DOHH2 (cell line): ENCODE results near the gene SLC2A4RG.

Experiments
- H3F3A ChIP-seq: fragments of 200-600 bp; sonication (generic), shearing (Covaris generic); 2 replicates; pipeline ENCODE4 v1.6.0; 2016; ENCODE audit warnings: antibody characterized with exemption, mild to moderate bottlenecking; ENCODE audit not compliant: control insufficient read depth, insufficient read depth
- H3K27ac ChIP-seq: fragments of 200-600 bp; sonication (generic); 2 replicates; pipeline ENCODE4 v1.5.1; 2014; ENCODE audit warnings: low read depth, mild to moderate bottlenecking, low read length, moderate library complexity
- H3K27me3 ChIP-seq: fragments of 200-600 bp; sonication (generic); 2 replicates; pipeline ENCODE4 v1.6.1; 2014; ENCODE audit warnings: mild to moderate bottlenecking, low read length, mixed read lengths; ENCODE audit not compliant: control insufficient read depth
- H3K36me3 ChIP-seq: fragments of 200-600 bp; sonication (generic); 2 replicates; pipeline ENCODE4 v1.6.1; 2014; ENCODE audit warnings: mild to moderate bottlenecking, low read length, moderate library complexity, mixed read lengths; ENCODE audit not compliant: control insufficient read depth
- H3K4me1 ChIP-seq: fragments of 200-600 bp; sonication (generic); 2 replicates; pipeline ENCODE4 v1.6.1; 2014; ENCODE audit warnings: mild to moderate bottlenecking, low read length, mixed read lengths; ENCODE audit not compliant: control insufficient read depth
- H3K4me2 ChIP-seq: fragments of 200-600 bp; sonication (generic); 2 replicates; pipeline ENCODE4 v1.6.0; 2014; ENCODE audit warnings: mild to moderate bottlenecking, low read length, moderate library complexity
- H3K4me3 ChIP-seq: fragments of 200-600 bp; sonication (generic); 2 replicates; pipeline ENCODE4 v1.5.1; 2014; ENCODE audit warnings: mild to moderate bottlenecking, low read length, mixed read lengths
- H3K79me2 ChIP-seq: fragments of 200-600 bp; sonication (generic); 2 replicates; pipeline ENCODE4 v1.6.1; 2014; ENCODE audit warnings: mild to moderate bottlenecking, low read length, mixed read lengths; ENCODE audit not compliant: control insufficient read depth
- H3K9me2 ChIP-seq: fragments of 200-600 bp; sonication (generic); replicated peaks from 2 replicates; pipeline ENCODE4 v1.6.1; 2014; ENCODE audit warnings: mild to moderate bottlenecking, low read length, mixed read lengths; ENCODE audit not compliant: control insufficient read depth
- H3K9me3 ChIP-seq: fragments of 200-600 bp; sonication (generic); 2 replicates; pipeline ENCODE4 v1.6.1; 2014; ENCODE audit warnings: antibody characterized with exemption, low read length, mixed read lengths; ENCODE audit not compliant: control insufficient read depth, insufficient read depth
- H4K20me1 ChIP-seq: fragments of 200-600 bp; sonication (generic); 2 replicates; pipeline ENCODE4 v1.6.0; 2014; ENCODE audit warnings: low read depth, mild to moderate bottlenecking, antibody characterized with exemption, low read length, moderate library complexity; ENCODE audit not compliant: control insufficient read depth, insufficient read depth
- EZH2phosphoT487 ChIP-seq: fragments of 200-600 bp; sonication (generic); IDR thresholded peaks from 2 replicates; pipeline ENCODE4 v1.6.1; 2017; ENCODE audit warnings: borderline replicate concordance, mild to moderate bottlenecking, antibody characterized with exemption, low read length, moderate library complexity, mixed read lengths
- TF ChIP-seq, protein P1 (sequence below): fragments of 200-600 bp; sonication (generic); IDR thresholded peaks from one replicate; pipeline ENCODE4 v1.5.1; 2014; ENCODE audit warnings: antibody characterized with exemption, mild to moderate bottlenecking, low read depth, low read length; ENCODE audit not compliant: poor library complexity, severe bottlenecking

Gene SLC2A4RG

DNA sequence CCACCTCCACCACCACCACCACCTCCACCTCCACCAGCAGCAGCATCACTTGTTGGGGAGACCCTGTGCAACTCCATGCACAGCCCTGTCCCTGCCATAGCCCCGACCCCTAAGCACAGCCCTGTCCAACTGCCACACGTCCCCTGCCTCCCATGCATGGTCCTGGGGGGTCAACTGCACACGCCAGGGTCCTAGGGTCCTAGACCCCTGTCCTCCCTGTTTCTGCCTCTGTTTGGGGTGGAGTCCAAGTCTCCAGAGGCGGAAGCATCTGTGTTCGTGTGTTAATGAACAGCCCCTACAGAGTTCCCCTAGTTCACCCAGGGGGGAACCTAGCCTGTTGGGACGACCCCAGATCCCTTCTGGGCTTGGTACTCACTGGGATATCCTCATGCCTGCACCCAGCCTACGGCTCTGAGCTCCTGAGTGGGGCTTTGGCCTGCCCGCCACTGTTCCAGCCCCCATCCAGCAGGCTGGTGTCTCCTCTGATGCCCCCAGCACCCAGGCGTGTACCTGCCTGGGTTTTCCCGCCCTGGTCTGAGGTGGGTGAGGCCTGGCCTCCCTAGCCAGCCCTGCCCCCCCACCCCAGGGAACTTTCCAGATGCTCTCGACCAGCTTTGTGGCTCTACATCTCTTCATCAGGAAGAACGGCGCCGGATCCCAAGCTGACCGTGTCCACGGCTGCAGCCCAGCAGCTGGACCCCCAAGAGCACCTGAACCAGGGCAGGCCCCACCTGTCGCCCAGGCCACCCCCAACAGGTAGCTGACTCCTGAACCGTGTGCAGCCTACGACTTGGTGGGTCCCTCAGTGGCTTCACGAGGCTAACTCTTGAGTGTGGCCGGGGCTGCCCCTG lies 45.6 kb upstream of the SLC2A4RG start:
- H3K27ac ChIP-seq, result no peak overlapping the region
- peaks cover 12% of the 10 kb centered on the region for H3K36me3 ChIP-seq
- no peaks in the 10 kb centered on the region for H3F3A ChIP-seq
- no peaks in the 10 kb centered on the region for H3K9me3 ChIP-seq
- no peaks in the 10 kb centered on the region for H3K79me2 ChIP-seq
- H3K4me1 ChIP-seq, result peaks cover 3% of the 10 kb centered on the region
- H3K9me2 ChIP-seq, result no peaks in the 10 kb centered on the region
- no peak for TF ChIP-seq EZH2phosphoT487
- TF ChIP-seq, protein P1, sequence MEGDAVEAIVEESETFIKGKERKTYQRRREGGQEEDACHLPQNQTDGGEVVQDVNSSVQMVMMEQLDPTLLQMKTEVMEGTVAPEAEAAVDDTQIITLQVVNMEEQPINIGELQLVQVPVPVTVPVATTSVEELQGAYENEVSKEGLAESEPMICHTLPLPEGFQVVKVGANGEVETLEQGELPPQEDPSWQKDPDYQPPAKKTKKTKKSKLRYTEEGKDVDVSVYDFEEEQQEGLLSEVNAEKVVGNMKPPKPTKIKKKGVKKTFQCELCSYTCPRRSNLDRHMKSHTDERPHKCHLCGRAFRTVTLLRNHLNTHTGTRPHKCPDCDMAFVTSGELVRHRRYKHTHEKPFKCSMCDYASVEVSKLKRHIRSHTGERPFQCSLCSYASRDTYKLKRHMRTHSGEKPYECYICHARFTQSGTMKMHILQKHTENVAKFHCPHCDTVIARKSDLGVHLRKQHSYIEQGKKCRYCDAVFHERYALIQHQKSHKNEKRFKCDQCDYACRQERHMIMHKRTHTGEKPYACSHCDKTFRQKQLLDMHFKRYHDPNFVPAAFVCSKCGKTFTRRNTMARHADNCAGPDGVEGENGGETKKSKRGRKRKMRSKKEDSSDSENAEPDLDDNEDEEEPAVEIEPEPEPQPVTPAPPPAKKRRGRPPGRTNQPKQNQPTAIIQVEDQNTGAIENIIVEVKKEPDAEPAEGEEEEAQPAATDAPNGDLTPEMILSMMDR, result no peak
- H3K4me3 ChIP-seq, result no peak overlapping the region
- no peaks in the 10 kb centered on the region for H4K20me1 ChIP-seq
- no peaks in the 10 kb centered on the region for H3K27me3 ChIP-seq
- no peak overlapping the region for H3K4me2 ChIP-seq

DNA sequence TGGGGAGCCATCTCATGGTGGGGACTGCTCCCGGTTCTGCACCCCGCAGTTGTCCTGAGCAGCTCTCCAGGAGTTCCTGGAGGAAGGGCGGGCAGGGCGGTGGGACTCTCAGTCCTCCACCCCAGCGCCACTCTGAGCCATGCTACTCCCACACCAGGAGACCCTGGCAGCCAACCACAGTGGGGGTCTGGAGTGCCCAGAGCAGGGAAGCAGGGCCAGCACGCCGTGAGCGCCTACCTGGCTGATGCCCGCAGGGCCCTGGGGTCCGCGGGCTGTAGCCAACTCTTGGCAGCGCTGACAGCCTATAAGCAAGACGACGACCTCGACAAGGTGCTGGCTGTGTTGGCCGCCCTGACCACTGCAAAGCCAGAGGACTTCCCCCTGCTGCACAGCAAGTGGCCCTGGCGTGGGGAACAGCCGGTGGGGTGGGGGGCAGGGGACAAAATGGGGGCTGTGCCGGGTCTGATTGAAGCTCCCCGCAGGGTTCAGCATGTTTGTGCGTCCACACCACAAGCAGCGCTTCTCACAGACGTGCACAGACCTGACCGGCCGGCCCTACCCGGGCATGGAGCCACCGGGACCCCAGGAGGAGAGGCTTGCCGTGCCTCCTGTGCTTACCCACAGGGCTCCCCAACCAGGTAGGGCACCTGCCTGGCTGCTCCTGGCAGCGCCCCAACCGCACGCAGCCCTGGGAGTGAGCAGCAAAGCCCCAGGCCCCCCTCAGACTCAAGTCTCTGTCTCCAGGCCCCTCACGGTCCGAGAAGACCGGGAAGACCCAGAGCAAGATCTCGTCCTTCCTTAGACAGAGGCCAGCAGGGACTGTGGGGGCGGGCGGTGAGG lies 44.8 kb upstream of the SLC2A4RG start:
- Histone ChIP-seq H4K20me1 (no peaks in the 10 kb centered on the region), H3K4me2 (no peak overlapping the region), H3K4me1 (peaks cover 9% of the 10 kb centered on the region), H3K9me2 (no peaks in the 10 kb centered on the region), H3K9me3 (no peaks in the 10 kb centered on the region), H3K27me3 (no peaks in the 10 kb centered on the region), H3K27ac (no peak overlapping the region), H3F3A (no peaks in the 10 kb centered on the region), H3K4me3 (no peak overlapping the region), H3K36me3 (peaks cover 12% of the 10 kb centered on the region), H3K79me2 (no peaks in the 10 kb centered on the region)
- no peak for TF ChIP-seq EZH2phosphoT487
- TF ChIP-seq, protein P1, result no peak

DNA sequence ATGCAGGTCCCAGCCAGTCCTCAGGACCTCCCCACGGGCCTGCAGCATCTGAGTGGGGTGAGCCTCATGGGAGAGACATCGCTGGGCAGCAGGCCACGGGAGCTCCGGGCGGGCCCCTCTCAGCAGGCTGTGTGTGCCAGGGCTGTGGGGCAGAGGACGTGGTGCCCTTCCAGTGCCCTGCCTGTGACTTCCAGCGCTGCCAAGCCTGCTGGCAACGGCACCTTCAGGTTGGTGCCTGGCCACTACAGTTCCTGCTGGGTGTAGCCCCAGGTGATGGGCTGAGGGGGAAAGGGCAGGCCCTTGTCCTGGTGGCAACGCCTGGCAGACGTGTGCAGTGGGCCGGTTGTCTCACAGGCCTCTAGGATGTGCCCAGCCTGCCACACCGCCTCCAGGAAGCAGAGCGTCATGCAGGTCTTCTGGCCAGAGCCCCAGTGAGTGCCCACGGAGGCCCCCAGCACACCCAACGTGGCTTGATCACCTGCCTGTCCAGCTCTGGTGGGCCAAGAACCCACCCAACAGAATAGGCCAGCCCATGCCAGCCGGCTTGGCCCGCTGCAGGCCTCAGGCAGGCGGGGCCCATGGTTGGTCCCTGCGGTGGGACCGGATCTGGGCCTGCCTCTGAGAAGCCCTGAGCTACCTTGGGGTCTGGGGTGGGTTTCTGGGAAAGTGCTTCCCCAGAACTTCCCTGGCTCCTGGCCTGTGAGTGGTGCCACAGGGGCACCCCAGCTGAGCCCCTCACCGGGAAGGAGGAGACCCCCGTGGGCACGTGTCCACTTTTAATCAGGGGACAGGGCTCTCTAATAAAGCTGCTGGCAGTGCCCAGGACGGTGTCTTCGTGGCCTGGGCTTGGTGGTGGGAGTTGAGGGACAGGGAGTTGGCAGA lies 43.9 kb upstream of the SLC2A4RG start:
- H3K27me3 ChIP-seq, result no peaks in the 10 kb centered on the region
- H3K4me2 ChIP-seq, result no peak overlapping the region
- H4K20me1 ChIP-seq, result no peaks in the 10 kb centered on the region
- no peaks in the 10 kb centered on the region for H3F3A ChIP-seq
- H3K4me3 ChIP-seq, result no peak overlapping the region
- peaks cover 12% of the 10 kb centered on the region for H3K36me3 ChIP-seq
- H3K4me1 ChIP-seq, result peaks cover 9% of the 10 kb centered on the region
- no peaks in the 10 kb centered on the region for H3K9me3 ChIP-seq
- no peaks in the 10 kb centered on the region for H3K9me2 ChIP-seq
- no peak overlapping the region for H3K27ac ChIP-seq
- H3K79me2 ChIP-seq, result no peaks in the 10 kb centered on the region
- TF ChIP-seq, protein P1, result no peak
- no peak for TF ChIP-seq EZH2phosphoT487
